ENCODE measurements around the gene CLIP2.
"Not testable (repeated sequence)": the region's sequence is repeated elsewhere in the genome, so short reads cannot be mapped to it uniquely, and the experiment has no call there.

- TF ChIP-seq SP1 (IDR thresholded peaks at IDR 0.05; ENCODE audit: low read depth, low read length); CTCF (IDR thresholded peaks at IDR 0.05; ENCODE audit: control extremely low read depth in 1 of 3, insufficient read depth in 1 of 3, low read depth in 1 of 3, low read length in 3 of 3); ASH2L (IDR thresholded peaks at IDR 0.05; ENCODE audit: low read length); RBBP5 (IDR thresholded peaks at IDR 0.05; ENCODE audit: borderline replicate concordance, low read depth, low read length); ZNF274 (IDR thresholded peaks at IDR 0.05; ENCODE audit: borderline replicate concordance, extremely low read depth, low read length); POLR2A (IDR thresholded peaks at IDR 0.05; ENCODE audit: control extremely low read depth in 1 of 2, low read depth in 2 of 2, low read length in 2 of 2); EGR1 (IDR thresholded peaks at IDR 0.05; ENCODE audit: borderline replicate concordance, low read depth, low read length); EP300 (IDR thresholded peaks at IDR 0.05; ENCODE audit: borderline replicate concordance in 1 of 2, low read depth in 2 of 2, low read length in 2 of 2): not testable (repeated sequence)
- TF ChIP-seq, protein P1, sequence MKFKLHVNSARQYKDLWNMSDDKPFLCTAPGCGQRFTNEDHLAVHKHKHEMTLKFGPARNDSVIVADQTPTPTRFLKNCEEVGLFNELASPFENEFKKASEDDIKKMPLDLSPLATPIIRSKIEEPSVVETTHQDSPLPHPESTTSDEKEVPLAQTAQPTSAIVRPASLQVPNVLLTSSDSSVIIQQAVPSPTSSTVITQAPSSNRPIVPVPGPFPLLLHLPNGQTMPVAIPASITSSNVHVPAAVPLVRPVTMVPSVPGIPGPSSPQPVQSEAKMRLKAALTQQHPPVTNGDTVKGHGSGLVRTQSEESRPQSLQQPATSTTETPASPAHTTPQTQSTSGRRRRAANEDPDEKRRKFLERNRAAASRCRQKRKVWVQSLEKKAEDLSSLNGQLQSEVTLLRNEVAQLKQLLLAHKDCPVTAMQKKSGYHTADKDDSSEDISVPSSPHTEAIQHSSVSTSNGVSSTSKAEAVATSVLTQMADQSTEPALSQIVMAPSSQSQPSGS (IDR thresholded peaks at IDR 0.05; ENCODE audit: low read length) = not testable (repeated sequence)
Observed at GRCh38 chr7:74384086-74384485, 94.9 kb downstream of the CLIP2 start.
